Islet precursor cell (in vitro differentiated cells): Measurements from ENCODE around the gene ACADVL.

Experiments used
- DNase-seq: peaks from one replicate; pipeline ENCODE4 v3.0.0-alpha.2; 2018

The ACADVL gene

DNA sequence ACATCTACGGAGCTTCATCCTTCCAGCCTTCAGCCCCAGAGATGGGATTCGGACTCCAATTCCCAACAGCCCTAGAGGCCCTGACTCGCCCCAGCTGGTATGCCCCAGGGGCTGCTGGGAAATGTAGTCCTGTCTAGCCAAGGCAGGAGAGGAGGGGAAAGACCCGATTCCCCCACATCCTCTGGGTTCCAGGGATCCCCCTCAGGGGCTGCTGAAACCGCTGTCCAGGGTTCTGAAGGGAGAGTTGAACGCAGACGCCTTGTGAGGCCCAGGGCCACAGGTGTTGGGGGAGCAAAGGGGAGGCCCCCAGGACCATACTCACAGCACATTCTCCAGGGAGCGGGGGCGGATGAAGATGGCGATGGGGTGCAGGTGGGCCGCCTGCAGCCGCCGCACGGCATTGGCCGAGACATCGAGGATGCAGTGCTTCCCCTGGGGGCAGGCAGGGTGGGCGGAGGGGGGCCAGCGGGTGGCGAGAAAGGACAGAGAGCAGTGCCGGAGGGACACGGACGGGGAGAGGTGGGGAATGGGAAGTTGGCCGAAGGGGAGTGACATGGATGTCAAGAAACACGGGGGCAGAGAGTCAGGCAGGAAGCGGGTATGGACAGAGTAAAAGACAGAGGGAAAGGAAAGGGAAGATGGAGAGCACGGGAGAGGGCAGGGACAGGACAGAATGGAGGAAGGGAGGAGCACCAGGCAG, 28.0 kb upstream of the ACADVL start:
- DNase-seq, result peak; percentile 87

DNA sequence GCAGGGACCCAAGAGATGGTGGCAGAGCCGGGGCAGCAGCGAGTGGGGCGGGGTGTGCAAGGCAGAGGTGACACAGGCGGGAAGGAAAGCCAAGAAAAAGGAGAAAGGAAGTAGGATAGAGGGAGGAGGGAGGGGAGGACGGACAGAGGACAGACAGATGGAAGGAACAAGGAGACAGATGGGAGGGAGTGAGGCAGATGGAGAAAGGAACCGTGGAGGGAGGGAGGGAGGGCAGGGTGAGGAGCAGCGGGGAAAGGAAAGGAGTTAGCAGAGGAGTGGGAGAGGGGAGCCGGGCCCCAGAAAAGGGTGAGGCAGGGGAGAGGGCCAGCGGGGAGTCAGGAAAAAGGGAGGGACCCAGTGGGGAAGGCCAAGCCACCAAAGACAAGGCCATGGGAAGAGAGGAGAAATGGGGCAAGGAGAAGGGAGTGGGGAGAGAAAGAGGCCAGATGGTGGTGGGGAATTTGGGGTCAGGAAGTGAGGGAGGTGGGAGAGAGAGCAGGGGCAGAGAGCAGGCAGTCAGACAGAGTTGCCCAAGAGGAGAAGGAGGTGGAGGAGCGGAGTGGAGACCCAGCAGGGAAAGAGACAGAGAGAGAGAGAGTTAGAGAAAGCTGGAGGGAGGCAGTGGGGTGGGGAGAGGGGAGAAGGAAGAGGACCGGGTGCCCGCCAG, 27.3 kb upstream of the ACADVL start:
- no peak for DNase-seq

- no peak for DNase-seq
These were observed 23.8 kb upstream of the ACADVL start for GRCh38 chr17:7195971-7196370.

DNA sequence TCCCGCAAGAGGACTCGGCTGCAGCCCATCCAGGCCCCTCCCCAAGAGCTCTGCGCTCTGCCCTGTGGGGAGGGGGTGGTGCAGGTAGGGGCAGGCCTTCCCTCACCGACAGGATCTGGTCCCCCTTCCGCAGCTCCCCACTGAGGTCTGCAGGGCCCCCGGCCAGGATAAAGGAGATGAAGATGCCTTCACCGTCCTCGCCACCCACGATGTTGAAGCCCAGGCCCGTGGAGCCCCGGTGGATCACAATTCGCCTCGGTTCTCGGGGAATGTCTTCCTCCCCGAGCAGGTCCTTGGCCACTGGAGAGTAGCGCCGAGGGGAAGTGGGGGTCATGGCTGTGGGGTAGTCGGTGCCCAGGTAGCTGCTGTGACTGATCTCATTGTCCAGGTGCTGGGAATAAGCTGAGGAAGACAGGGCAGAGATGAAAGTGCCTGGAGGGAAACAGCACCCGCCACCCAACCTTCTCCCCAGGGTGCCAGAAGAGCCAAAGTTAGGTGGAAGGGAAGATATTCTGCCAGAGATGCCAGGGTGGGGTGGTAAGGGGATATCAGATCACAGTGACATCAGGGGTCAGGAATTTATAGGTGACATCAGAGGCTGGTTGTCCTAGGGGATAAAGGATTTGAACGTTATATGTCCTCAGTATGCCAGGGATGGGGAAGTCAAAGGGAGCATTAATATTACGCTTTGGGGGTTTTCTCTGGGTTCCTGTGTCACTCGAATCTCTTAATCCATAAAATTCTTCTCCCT, 22.9 kb upstream of the ACADVL start:
- DNase-seq, result no peak

DNA sequence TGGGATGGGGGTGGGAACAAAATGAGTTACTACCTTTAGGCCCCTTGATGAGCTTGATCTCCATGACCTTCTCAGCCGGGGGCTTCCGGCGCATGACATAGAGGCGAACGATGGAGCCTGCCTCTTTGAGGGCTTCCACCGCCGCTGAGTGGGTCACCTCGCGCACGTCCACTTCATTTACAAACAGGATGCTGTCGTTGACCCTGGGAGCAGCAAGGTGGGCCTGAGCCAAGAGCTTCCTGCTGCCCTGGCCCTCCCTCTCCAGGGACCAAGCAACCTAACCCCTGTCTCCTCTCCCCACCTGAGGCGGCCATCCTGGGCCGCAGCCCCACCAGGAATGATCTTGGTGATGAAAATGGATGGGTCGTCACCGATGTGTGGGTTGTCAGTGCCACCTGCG, 16.3 kb upstream of the ACADVL start:
- DNase-seq, result no peak

DNA sequence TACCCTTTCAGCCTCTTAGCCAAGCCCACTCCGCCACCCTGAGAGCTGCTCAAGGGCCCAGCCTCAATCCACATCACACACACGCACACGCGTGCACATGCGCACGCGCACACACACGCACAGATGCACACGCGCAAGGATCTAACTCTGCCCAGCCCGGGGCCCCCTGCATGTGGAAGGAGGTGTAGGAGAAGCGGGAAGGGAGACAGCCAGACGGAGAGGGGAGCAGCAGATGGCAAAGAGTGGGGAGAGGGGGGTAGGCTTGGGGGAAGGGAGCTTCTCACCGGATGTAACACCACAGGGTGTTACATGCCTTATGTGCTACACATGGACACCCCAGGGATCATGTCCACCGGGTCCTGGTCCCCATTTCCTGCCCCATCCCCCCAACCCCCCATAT, 15.4 kb upstream of the ACADVL start:
- no peak for DNase-seq

GRCh38 chr17:7204828-7205461, 14.8 kb upstream of the ACADVL start:
- peak; percentile 97 for DNase-seq

GRCh38 chr17:7205561-7205960, 14.2 kb upstream of the ACADVL start:
- DNase-seq, result no peak

DNA sequence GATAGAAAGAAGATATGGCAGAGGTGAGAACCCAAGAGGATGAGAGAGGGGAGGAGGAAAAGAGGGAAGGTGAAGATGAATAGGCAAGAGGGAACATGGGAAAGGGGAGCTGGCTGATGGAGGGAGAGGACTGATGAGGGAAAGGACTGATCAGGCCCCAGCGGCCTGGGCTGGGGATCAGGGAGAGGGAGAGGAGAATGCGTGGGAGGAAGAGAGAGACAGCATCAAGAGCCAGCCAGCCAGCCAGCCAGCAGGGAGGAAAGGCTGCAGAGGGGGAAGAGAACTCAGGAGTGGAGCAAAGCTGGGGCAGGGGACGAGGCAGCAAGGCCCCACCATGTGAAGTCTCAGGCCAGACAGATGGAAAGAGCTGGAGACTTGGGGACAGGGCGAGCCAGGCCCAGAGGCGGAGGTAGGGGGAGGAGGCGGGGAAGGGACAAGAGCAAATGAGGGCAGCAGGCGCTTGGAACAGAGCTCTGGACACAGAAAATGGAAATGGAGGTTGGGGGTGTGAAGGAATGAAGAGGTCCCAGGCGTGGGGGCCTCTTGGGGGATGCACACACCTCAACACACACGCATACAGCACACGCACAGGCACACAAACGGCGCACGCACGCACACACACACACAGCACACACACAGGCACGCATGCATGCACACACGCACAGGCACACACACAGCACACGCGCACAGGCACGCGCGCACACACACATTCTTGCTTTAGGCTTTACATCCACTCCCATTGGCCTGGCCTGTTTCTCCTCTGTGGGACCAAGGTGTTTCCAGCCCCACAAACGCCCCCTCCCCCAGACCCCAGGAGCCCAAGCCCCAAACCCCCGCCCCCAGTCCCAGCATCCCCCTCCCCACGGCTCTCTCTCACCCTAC, 12.4 kb upstream of the ACADVL start:
- no peak for DNase-seq

DNA sequence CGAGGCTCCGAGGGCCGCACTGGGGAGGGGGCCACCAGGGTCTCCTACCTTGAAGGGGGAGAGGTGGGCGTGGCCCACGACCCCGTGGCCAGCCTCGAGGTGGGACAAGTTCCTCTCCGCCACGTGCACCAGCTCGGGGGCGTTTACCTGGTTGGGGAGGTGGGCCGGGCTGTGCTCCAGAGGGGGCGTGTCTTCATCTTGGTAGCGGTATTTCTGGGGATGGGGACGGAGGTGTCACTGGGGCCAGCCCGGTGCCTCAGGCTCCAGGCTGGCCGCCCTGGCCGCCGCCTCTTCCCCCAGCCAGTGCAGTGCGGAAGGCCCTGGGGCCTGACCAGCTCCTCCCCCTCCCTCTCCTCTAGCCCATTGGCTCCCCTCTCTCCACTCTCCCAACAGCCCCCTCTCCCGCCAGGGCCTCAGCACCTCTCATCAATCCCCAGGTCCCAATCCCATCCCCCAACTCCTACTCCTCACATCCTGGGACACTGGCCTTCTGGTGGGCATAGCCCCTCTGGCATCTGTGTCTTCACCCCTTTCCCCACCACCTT, 11.6 kb upstream of the ACADVL start:
- no peak for DNase-seq

GRCh38 chr17:7208754-7209460, 10.8 kb upstream of the ACADVL start:
- no peak for DNase-seq

DNA sequence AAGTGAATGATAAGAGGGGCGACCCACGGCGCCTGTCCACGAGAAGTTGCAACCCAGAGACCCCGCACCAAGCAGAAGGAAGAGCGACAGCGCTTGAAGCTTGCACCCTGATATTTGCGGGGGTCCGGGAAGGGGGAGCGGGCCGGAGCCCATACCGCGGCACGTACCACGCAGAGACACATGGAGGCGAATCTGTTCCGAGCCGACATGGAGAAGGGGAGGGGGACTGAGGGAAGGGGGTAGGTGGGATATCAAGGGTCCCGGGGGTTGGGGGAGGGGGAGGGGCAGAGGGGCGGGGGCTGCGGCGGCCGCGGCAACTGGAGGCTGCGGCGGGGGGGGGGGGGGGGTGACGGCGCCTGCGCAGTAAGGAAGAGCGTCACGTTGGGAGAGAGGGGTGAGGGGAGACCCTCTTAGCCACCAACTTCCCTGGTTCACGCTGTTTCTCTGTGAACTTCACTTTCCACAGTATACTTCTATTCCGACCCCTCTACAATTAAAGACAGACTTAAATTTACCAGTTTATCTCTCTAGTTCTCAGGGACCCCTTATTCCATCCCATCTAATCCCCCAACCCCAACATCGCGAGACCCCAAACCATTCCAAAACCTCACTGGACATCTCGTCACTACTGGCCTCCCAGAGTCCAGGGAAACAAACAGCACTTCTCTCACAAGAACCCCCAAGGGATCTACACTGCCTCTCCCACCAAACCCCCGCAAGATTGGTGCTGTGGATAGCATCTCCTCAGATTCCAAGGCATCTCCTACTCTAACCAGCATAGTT, 8.1 kb upstream of the ACADVL start:
- no peak for DNase-seq

- peak; percentile 97 for DNase-seq
These were observed 5.8 kb upstream of the ACADVL start for GRCh38 chr17:7213895-7214299.

DNA sequence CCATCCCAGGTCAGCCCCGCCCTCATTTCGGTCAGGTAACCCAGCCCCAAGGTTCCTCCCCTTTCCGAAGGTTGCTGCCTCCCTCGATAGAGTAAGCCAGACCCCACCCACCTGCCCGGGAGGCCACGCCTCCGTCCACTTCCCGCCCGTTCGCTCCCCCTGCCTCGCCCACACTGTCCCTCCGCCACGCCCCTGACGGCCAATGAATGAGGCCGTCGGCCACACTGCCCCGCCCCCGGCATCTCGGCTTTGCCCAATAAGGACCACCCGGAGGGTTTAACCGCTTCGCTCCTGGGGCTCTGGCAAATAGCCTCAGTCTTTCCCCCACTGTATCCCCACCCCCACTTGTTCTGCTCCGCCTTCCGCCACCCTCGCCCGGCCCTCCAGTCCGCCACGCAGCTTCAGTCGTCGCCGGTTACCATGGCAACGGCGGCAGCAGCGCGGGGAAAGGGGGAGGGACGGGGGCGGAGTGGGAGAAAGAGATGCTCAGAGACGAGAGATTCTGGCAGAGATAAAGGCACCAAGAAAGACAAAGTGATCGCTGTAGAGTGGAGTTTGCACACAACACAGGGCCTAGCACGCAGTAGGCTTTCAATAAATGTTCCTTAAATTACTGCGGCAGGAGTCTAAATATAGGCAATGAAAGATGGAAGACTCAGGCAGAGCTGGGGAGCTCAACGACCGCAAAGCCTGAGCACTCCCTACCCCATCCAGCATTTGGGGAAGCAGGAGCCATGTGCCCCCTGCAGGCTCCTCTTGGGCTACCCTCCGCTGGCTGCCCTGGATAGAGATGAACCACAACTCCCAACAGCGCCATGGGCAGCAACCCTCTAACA, 5.2 kb upstream of the ACADVL start:
- DNase-seq, result peak; percentile 100

- DNase-seq, result no peak
These were observed 4.6 kb upstream of the ACADVL start for GRCh38 chr17:7215136-7215638.

- DNase-seq, result peak; percentile 88
These were observed 4.0 kb upstream of the ACADVL start for GRCh38 chr17:7215652-7216180.

- DNase-seq, result no peak
These were observed 3.3 kb upstream of the ACADVL start for GRCh38 chr17:7216242-7217112.
